Neutrophil (primary cell): ENCODE measurements around the gene ZIC1.

Experiments
- H3K27ac ChIP-seq: fragments of 200-600 bp; sonication (generic); 2 replicates; pipeline ENCODE4 v1.5.1; 2016; ENCODE audit warnings: mild to moderate bottlenecking, moderate library complexity
- H3K27me3 ChIP-seq: fragments of 200-600 bp; sonication (generic); 2 replicates; pipeline ENCODE4 v1.6.0; 2016; ENCODE audit warnings: mild to moderate bottlenecking
- H3K36me3 ChIP-seq: fragments of 200-600 bp; sonication (generic); 2 replicates; pipeline ENCODE4 v1.5.1; 2017
- H3K4me1 ChIP-seq, 2 experiments: fragments of 200-600 bp in 1 of 2; sonication (generic) in 1 of 2; 1 replicate in 1 of 2; 2 replicates in 1 of 2; pipeline versions ENCODE4 v1.5.1 to v1.6.1; 2013 to 2016; ENCODE audit warnings: low read depth in 1 of 2, low read length in 1 of 2, mild to moderate bottlenecking in 1 of 2, moderate library complexity in 1 of 2; ENCODE audit not compliant: control insufficient read depth in 1 of 2, insufficient read depth in 1 of 2
- H3K4me3 ChIP-seq, 2 experiments: fragments of 200-600 bp in 1 of 2; sonication (generic) in 1 of 2; 1 replicate in 1 of 2; 2 replicates in 1 of 2; pipeline ENCODE4 v1.5.1; 2013 to 2016; ENCODE audit warnings: low read depth in 1 of 2, low read length in 1 of 2, mild to moderate bottlenecking in 1 of 2, moderate library complexity in 1 of 2
- H3K9me3 ChIP-seq: fragments of 200-600 bp; sonication (generic); 2 replicates; pipeline ENCODE4 v1.5.1; 2016
- TF ChIP-seq, protein P1 (sequence below): fragments of 200-600 bp; sonication (generic); IDR thresholded peaks from 2 replicates; pipeline ENCODE4 v1.5.1; 2016; ENCODE audit warnings: antibody characterized with exemption

Gene ZIC1

GRCh38 chr3:147381596-147381995 lies 27.6 kb upstream of the ZIC1 start:
- no peak overlapping the region for H3K4me3 ChIP-seq
- peaks cover 100% of the 10 kb centered on the region for H3K27me3 ChIP-seq
- H3K9me3 ChIP-seq: no peaks in the 10 kb centered on the region
- H3K27ac ChIP-seq: no peak overlapping the region
- H3K36me3 ChIP-seq: no peaks in the 10 kb centered on the region
- no peaks in the 10 kb centered on the region for H3K4me1 ChIP-seq
- TF ChIP-seq, protein P1, sequence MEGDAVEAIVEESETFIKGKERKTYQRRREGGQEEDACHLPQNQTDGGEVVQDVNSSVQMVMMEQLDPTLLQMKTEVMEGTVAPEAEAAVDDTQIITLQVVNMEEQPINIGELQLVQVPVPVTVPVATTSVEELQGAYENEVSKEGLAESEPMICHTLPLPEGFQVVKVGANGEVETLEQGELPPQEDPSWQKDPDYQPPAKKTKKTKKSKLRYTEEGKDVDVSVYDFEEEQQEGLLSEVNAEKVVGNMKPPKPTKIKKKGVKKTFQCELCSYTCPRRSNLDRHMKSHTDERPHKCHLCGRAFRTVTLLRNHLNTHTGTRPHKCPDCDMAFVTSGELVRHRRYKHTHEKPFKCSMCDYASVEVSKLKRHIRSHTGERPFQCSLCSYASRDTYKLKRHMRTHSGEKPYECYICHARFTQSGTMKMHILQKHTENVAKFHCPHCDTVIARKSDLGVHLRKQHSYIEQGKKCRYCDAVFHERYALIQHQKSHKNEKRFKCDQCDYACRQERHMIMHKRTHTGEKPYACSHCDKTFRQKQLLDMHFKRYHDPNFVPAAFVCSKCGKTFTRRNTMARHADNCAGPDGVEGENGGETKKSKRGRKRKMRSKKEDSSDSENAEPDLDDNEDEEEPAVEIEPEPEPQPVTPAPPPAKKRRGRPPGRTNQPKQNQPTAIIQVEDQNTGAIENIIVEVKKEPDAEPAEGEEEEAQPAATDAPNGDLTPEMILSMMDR: no peak

GRCh38 chr3:147383617-147384016 lies 25.5 kb upstream of the ZIC1 start:
- H3K9me3 ChIP-seq: no peaks in the 10 kb centered on the region
- no peaks in the 10 kb centered on the region for H3K36me3 ChIP-seq
- no peaks in the 10 kb centered on the region for H3K4me1 ChIP-seq
- no peak overlapping the region for H3K4me3 ChIP-seq
- H3K27me3 ChIP-seq: peaks cover 100% of the 10 kb centered on the region
- no peak overlapping the region for H3K27ac ChIP-seq
- TF ChIP-seq, protein P1: no peak

DNA sequence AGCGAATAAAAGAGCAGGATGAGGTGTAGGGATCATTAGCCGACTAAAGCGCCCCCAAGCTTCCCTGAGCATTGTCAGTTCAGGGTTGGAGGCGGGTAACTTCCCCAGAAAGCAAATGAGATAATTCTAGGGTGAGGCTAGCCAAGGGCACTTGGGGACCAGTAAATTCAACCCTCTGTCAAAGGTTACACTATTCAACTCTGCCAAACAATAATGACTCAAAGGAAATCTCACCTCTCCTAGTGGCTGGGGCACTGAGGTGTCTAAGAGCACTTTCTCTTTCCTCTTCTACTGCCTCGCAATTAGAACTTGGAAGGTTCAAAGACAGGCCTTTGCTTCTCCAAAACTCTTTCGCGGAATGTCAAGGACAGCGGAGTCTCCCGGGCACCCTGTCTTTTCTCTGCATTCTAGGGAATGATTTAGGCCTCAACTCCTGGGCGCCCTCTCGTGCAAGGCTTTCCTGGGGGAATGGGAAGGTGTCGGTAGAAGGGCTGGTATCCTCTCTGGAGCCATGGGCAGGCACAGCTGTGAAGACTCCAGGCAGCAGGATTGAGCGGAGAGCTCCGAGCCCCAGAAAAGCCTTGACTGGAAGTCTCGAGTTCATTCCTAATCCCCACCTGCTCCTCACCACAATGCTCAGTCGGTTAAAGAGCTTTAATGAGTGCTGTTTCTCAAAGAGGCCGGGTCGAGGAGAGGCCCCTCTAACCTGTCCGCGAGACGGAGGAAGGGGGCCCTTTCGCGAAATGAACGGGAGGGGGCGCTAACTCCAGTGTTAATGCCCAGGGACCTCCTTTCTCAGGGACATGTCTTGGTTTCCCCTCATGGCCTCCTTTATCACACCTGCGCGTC lies 24.7 kb upstream of the ZIC1 start:
- peaks cover 100% of the 10 kb centered on the region for H3K27me3 ChIP-seq
- no peak overlapping the region for H3K4me3 ChIP-seq
- TF ChIP-seq, protein P1: no peak
- H3K36me3 ChIP-seq: no peaks in the 10 kb centered on the region
- H3K27ac ChIP-seq: no peak overlapping the region
- no peaks in the 10 kb centered on the region for H3K9me3 ChIP-seq
- H3K4me1 ChIP-seq: no peaks in the 10 kb centered on the region

GRCh38 chr3:147385059-147386012 lies 23.8 kb upstream of the ZIC1 start:
- Histone ChIP-seq H3K27ac (no peak overlapping the region), H3K36me3 (no peaks in the 10 kb centered on the region), H3K4me3 (no peak overlapping the region), H3K9me3 (peaks cover 4% of the 10 kb centered on the region), H3K27me3 (peaks cover 100% of the 10 kb centered on the region), H3K4me1 (no peaks in the 10 kb centered on the region)
- TF ChIP-seq, protein P1: no peak

GRCh38 chr3:147387291-147387884 lies 21.8 kb upstream of the ZIC1 start:
- no peak overlapping the region for H3K27ac ChIP-seq
- no peak overlapping the region for H3K4me3 ChIP-seq
- H3K4me1 ChIP-seq: no peaks in the 10 kb centered on the region
- TF ChIP-seq, protein P1: no peak
- peaks cover 100% of the 10 kb centered on the region for H3K27me3 ChIP-seq
- H3K9me3 ChIP-seq: peaks cover 14% of the 10 kb centered on the region
- H3K36me3 ChIP-seq: no peaks in the 10 kb centered on the region
